Stimulated activated CD8-positive, alpha-beta memory T cell treated with anti-CD3 and anti-CD28 coated beads, Interleukin-15, amount 100 ng/mL, for 4 hours (primary cell): ENCODE data around the gene ZNF674.

ENCODE experiments used
- DNase-seq, 2 donors: peaks; one replicate each; pipeline ENCODE4 v3.0.0-alpha.2; 2020; ENCODE audit warnings: low read depth in 2 of 2

ZNF674 gene

DNA sequence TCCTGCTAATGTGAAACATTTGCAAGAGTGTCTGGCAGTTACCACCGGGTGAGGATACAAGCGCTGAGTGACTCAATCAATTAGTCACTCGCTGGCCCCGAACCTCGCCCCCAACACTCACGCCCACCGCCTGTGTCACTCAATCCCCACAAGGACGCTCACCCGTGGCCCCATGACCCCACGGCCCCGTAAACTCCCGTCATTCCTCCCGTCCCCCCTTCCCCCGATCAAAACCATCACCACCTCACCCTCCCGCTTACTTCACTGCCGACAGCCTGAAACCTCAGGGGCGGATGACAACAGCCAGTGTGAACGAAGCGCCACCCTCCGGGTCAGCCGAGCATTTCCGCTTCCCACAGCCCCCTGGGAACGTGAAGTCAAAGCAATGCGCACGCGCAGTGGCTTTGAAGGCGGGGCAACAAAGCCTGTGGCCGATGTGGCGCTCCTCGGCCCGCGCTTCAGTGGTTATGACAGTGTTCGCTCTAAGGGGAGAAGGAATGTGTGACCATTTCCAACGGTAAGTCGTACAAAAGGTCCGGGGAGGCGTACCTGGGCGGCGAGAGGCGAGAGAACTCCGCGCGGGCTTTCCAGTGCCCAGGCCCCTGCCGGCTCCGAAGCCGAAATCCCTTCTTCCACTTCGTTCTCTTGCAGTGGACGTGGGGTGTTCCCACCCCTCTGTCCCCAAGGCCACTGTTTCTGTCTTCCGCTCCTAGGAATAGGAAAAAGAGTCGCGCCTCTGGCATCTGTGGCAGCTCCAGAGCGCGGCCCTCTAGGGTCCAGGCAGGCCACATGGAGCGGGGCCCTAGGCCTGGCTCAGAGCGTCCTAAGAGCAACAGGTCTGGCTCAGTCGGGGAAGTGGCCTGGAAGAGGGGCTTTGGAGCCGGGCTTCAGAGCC is at the start of gene ZNF674:
TSS of gene ZNF674 (minus strand) at position 311 of the 895 bp plus-strand sequence. CDS start 3,334 bp downstream, outside the sequence.
- peak; percentile 81 to 90 for DNase-seq

DNA sequence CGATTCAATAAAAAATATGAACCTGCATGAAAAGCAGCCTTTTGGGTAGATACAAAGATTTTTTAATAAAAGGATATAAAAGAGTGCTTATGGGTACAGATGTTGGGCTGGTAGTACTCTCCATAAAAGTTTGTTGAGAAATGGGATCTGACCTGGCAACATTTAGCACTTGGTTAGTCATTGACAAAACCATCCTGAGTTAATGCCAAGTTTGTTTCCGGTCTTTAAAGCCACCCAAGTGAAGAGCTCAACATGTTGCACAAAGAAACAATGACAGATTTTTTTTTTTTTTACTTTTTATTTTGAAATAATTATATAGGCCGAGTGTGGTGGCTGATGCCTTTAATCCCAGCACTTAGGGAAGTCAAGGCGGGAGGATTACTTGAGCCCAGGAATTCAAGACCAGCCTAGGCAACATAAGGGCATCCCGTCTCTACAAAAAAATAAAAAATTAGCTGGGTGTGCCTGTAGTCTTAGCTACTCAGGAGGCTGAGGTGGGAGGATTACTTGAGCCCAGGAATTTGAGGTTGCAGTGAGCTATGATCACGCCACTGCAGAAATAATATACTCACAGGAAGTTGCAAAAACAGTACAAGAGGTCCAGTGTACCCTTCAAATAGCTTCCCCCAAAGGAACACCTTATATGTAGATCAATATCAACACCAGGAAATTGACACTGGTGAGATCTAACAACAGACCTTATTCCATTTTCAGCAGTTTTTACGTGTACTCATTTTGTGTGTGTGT is 44.9 kb upstream of the ZNF674 start:
- no peak for DNase-seq

DNA sequence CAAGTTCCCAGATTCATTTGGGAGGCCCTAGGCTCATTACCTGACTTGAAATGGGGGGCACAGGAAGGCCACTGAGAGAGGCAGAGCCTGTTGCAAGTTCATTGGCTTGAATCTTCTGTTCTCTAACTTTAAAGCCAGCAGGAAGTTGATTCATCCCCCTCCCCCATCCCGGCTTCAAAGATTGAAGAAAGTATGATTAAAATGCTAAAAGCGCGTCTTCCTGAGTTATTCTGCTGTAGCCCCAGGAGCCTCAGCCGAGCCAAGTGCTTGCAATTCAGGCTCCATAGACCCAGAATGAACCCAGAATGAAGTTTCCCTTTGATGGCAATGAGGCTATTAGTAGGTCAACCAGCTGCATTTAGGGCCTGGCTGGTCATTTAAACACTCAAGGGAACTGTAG is 43.0 kb upstream of the ZNF674 start:
- no peak for DNase-seq

DNA sequence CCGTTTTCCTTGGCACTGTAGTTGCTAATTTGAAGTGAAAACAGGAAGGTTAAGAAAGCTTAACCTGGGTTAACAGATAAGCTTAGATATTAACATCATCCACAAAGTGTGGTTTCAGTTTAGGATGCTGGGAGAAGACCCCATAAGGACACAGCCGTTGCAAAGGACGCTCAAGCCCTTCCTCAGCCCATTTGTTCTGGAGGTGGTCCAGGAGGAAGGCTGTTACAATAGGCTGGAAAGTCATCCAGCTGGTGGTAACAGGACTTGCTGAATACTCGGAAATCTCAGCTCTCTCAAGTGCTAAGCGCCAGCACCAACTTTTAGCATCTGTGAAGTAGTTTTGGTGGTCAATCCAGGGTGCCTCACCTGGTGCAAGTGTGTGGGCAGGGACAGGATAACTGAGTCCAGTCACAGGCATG is 42.5 kb upstream of the ZNF674 start:
- no peak for DNase-seq

DNA sequence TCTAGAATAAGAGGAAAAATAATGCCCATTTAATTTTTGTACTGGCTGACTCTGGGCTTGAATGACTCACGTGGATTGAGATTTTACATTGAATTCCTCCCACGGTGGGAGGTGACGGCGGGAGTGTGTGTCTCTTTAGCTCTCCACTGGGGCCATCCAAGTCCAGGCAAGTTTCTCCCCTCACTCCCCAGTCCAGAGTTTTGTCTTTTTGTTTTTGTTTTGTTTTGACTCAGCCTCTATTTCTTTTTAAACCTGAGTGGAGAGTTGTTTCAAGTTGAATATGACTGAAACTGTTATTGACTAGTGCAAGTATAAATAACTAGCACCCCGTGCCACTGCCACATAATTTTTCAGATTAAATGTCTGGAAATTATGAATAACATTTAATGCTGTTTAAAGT is 41.9 kb upstream of the ZNF674 start:
- DNase-seq, result no peak

DNA sequence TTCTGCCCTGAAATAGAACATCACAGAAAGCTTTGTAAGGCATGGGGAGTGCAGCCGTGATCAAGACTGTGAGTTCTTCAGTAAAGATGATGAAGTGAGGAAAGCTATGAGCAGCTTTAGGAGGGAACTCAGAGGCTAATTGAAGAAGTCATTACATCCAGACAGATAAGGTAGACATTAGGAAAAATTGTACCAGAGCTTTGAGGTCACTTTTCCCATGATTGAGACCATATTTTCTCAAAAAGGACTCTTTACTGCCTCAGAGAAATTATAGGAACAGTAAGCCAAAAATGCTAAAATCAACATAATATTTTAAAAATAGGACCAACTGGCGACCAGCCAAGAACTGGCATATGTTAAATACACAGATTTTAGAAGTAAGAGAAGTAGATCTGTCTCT is 39.5 kb upstream of the ZNF674 start:
- DNase-seq, result no peak

DNA sequence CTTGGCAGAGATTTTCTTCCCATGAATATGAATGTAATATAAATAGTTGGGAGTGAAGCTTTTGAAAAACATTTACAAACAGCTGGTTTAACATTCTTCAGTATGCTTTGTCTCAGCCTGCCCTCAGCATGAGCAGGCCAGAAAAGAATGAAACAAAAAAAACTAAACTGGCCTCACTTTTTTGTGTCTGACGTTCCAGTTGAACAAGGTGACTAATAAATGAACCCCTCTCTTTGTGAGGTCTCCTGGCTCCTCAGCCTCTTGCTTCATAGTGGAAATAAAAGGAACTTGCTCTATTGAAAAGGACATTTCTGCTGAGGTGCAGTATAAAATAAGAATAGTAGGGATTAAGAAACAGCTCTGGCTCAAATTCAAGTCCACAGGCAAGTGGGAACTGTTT is 37.7 kb upstream of the ZNF674 start:
- no peak for DNase-seq

DNA sequence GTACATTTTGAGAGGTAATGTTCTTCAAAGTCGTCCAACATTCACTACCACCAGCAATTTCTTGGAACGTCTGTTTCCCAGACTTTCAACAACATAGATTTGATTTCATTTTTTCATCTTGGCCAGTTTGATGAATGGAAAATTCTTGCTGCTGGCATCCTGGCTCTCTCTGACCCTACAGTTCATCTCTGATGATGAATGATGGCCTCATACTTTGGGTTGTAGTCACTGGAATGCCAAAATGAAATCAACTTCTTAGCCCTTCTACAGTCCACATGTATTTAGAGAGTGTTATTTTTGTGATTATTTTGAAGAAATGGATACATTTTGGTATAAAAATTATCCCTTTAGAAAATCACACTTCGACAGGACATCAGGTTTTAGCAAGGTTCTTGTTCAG is 37.1 kb upstream of the ZNF674 start:
- DNase-seq, result no peak

DNA sequence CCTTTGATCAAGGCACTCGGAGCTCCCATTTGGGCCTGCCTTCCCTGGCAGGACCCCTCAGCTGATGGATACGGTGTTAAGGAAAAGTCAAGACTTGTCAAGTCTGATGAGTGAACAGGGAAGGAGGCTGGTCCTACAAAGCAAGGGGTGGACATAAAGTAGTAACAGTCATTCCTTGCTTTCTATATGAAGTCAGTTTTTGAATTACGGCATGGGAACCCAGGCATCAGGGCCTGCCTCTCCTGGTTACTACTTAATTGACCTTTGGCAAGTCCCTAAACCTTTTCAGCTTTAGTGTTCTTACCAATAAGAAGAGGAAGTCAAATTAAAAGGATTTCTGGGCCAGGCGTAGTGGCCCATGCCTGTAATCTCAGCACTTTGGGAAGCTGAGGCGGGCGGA is 35.4 kb upstream of the ZNF674 start:
- DNase-seq, result no peak

DNA sequence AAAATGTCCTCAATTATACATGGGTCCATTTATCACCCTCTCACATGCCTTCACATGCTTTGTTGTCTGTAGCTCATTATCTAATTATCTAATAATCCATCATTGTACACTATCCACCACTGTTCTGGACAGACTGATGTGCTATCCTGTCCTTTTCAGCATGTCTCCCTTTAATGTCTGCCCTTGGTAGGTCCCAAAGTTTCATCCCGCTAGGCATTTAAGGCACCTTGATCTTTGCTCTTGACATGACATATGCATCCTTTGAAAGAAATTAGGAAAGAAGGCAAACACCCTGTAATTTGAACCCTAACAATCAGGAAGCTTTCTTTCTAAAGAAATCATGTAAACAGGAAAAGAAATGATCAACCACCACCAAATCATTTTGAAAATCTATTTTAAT is 34.0 kb upstream of the ZNF674 start:
- DNase-seq, result no peak

DNA sequence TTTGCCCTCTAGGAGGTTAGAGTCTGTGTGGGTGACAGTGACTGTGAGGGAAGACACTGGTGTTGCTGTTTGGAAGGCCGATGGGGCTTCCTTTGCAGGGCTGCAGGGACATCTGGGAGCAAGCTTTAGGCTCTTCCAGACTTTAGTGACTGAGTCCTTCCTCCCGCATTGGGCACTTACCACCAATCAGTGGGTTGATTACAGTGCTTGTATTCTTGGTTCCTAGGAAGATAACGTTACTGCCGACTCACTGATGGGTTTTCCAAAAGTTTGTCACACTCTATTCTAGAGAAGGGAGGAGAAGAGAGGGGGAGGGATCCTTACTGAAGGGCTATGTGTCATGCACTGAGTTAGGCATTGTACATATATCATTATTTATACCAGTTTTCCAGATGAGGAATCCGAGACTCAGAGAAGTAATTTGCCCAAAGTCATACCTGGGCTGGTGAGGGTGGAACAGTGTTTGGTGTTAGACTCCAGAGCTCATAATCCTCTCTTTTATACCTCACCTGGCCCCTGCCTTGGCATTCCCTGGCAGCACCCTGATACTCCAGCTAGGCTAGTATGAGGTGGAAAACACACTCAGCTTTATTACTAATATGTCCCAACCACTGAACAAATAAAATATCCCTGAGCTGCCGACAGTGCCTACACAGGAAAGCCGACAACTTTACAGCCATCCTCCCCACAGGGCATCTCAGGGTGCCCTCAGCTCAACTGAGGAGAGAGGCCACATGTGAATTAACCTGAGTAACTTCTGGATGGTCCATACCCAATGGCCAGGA is 32.2 kb upstream of the ZNF674 start:
- no peak for DNase-seq

DNA sequence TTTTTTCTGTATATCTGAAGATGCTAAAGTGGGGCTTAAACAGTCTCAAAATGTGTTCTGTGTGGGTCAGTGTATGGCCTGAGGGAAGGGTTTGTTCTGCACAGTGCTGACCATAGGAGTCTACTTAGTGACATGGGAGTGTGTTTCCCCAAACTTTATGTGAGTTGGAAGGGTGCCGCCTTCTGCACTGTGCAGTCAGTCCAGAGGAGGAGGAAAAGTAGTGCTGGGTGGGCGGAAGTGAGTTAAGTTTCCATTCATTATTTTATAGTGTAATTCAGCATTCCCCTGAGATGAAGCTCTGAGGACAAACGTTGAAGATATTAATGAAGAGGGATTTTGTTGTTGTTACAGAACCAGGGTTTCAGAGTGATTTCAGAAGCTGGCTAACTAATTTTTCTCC is 31.2 kb upstream of the ZNF674 start:
- DNase-seq, result no peak

DNA sequence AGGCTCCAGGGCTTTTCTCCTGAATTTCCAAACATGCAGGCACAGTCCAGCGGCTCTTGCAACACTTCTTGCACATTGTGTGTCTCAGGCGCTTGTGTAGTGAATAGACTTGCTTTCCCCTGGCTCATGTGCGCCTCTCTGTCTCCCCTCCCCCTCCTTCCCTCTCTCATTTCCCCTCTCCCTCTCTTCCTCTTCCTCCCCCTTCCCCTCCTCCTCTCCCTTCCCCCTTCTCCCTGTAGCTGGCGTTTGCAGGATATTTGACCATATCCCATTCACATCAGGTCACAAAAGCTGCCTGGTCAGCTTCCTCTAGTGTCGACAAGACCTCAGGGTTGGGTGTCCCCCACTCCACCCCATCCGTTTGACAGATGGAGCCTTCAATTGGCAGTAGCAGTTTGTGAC is 30.8 kb upstream of the ZNF674 start:
- no peak for DNase-seq

DNA sequence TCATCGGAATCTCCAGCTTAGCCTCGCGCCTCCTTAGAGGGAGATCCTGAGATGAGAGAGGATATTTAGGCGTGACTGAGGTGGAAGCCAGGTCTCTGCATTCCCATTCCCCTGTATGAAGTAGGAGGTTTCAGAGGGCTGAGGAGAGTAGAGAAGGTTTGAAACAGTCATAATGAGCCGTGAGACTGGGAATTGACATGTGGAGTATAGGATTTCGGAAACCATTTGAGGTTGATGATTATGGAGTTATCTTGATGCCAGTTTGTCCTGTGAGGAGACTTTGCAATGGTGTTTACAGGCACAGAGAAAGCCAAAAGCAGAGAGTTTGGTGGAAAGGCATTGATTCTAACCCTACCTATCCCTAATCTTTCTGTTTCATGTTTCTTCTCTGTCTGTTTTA is 30.4 kb upstream of the ZNF674 start:
- no peak for DNase-seq

DNA sequence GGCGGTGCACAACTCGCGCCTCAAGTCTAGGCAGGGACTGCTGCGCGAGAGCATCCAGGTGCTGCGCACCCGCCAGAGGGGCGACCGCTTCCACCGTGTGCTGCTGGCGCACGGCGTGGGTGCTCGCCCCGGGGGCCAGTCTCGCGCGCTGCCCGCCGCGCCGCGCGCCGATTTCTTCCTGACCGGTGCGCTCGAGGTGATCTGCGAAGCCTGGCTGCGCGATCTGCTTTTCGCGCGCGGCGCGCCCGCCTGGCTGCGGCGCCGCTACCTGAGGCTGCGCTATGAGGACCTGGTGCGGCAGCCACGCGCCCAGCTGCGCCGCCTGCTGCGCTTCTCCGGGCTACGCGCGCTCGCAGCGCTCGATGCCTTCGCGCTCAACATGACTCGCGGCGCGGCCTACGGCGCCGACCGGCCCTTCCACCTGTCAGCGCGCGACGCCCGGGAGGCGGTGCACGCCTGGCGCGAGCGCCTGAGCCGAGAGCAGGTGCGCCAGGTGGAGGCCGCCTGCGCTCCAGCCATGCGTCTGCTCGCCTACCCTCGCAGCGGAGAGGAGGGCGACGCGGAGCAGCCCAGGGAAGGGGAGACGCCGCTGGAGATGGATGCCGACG is 29.7 kb upstream of the ZNF674 start:
- DNase-seq, result peak in 1 of 2 donors; percentile 13

DNA sequence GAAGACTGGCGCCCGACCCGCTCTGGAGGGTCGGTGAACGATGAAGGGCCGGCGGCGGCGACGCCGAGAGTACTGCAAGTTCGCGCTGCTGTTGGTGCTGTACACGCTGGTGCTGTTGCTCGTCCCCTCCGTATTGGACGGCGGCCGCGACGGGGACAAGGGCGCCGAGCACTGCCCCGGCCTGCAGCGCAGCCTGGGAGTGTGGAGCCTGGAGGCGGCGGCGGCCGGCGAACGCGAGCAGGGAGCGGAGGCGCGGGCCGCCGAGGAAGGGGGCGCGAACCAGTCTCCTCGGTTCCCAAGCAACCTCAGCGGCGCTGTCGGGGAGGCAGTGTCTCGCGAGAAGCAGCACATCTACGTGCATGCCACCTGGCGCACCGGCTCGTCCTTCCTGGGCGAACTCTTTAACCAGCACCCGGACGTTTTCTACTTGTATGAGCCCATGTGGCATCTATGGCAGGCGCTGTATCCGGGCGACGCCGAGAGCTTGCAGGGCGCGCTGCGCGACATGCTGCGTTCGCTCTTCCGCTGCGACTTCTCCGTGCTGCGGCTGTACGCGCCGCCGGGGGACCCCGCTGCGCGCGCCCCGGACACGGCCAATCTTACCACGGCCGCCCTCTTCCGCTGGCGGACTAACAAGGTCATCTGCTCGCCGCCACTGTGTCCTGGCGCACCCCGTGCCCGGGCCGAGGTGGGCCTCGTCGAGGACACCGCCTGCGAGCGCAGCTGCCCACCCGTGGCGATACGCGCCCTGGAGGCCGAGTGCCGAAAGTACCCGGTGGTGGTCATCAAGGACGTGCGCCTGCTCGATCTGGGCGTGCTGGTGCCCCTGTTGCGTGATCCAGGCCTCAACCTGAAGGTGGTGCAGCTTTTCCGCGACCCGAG is 28.9 kb upstream of the ZNF674 start:
- peak; percentile 23 to 40 for DNase-seq

DNA sequence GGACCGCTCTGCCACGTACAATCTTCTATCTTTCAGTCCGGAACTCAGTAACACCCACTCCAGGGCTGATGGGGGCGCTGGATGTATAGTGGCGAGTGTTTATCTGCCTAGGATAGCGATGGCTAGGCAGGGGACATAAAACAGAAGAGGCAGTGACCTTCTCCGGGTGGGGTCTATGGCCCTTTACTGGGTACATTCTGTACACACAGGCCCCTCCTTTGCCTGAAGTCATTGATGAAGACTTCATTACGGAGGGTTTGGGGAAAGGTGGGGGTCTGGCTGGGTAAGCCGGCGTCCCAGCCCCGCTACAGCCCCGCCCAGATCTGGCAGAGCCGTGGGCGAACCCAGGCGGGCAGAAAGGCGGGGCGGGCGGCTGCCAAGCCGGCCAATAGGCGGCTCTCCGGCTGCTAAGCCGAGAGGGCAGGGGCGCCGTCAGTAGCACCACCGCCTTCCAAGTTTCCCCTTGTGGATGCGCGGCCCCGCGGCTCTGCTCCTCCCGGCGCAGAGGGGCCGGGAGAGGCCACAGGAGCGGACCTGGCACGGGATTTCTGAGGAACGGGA is 28.2 kb upstream of the ZNF674 start, which contains the start of gene CHST7:
TSS of gene CHST7 (plus strand) at position 435 of the 561 bp plus-strand sequence. CDS start 167 bp downstream, outside the sequence.
- peak in 1 of 2 donors; percentile 41 for DNase-seq

DNA sequence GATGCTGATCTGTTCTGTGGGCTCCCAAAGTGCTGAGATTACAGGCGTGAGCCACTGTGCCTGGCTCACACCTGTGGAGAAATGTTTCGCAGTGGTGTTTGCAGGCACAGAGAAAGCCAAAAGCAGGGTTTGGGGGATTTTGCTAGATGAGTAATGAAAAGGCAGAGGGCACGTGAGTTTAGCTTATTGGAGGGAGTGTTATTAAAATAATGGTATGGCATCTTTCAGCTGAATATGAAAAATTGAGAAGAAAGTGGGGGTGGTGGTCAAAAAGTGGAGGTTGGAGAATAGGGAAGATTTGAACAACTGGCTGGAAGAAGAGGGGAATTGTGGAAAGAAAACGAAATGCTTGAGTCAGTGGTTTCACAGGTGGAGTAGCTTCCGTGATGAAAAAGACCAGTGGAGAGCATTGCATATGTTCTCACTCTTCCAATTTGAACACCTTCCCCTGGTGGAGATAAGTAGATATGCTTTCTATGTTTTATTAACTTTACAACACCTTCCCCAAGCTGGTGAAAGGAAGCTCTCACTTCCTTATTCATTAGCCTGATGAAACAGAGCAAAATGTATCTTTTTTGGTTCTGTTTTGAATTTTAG is 27.2 kb upstream of the ZNF674 start:
- DNase-seq, result no peak

DNA sequence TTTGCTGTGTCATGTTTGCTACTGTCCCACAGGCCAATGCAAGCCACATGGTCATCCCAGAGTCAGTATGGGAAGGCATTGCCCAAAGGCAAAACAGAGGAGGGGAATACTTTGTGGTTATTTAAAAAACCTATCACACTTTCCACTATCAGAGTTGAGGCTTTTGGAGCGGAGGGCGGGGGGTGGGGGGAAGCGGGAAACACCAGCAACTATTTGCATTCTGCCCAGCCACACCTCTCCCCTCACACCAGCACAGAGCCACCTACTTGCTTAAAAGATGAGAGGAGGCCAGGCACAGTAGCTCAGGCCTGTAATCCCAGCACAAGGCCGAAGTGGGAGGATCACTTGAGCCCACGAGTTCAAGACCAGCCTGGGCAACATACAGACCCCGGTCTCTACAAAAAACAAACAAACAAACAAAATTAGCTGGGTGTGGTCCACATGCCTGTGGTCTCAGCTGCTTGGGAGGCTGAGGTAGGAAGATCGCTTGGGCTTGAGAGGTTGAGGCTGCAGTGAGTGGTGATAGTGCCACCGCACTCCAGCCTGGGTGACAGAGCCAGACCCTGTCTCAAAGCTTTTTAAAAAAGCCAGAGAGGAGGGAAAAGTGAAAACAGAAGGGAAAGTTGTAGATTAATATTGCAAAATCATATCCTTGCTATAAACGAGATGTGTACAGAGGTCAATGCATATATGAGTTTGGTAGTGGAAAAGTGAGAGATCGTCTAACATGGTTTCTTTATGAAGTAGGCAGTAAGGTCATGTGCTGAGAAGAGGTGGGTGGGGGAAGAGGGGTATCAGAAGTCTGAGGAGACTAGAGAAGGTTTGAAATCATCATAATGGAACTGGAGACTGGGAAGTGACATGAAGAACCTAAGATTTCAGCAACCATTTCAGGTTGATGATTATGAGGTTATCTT is 26.5 kb upstream of the ZNF674 start:
- DNase-seq, result no peak
